ENCODE measurements around the gene DVL2.
A peak's percentile ranks its signal among the peaks of the same experiment; 100 is the strongest.

The DVL2 gene

DNA sequence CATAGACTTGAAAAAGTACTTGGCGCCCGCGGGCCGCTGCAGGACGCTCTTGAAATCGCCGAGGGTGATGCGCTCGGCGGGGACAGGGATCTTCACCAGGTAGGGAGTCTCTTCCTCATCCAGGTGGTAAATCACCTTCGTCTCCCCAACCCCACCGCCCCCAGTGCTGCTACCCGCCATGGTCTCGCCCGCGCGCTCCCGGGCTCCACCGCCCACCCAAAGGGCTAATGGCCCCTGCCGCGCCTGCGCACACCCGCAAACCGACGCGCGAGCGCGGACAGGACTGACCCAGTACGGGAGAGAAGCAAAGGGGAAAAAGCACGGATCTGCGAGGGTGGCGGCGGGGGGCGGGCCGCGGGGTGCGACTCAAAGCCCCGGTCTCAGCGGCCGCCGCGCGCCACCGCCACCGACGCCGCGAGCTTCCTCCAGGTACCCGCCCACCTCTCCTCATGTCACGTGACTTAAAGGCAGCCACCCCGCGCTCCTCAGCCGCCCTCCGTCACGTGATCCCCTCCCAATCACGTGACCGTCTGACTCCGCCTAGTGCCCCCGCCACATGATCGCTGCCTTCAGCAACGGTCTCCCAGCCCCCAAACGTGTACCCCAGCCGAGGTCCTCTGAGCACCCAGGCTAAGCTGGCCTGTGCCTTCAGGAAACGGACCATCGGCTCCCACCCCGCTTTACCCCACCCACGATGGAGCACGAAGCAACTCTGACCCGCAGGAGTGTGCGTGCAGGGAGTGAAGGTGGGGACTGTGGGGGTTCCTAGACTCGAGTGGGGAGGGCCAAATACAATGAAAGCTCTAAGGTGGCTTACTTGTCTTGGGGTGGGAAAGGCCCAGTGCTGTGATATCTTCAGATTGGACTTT is at the start of gene DVL2:
Gene DVL2, minus strand, starts transcription at position 435 of the 869 bp plus-strand sequence. Its CDS starts 255 bp downstream, at position 180.
- Mint-ChIP-seq H3K4me1 (ENCODE audit: low read depth) (peaks cover 55% of the 10 kb centered on the region), H3K4me3 (peak within 1 kb of the TSS; percentile 95), H3K27ac (peak within 1 kb of the TSS; percentile 92), H3K9me3 (no peaks in the 10 kb centered on the region), H3K27me3 (no peaks in the 10 kb centered on the region), H3K36me3 (ENCODE audit: low read depth) (peaks cover 43% of the 10 kb centered on the region)

GRCh38 chr17:7283471-7284216 is 49.3 kb upstream of the DVL2 start:
- no peaks in the 10 kb centered on the region for H3K36me3 Mint-ChIP-seq (ENCODE audit: low read depth)

GRCh38 chr17:7282752-7283321 is 48.5 kb upstream of the DVL2 start:
- Mint-ChIP-seq H3K4me1 (ENCODE audit: low read depth) (peaks cover 23% of the 10 kb centered on the region), H3K36me3 (ENCODE audit: low read depth) (no peaks in the 10 kb centered on the region), H3K9me3 (no peaks in the 10 kb centered on the region), H3K27ac (no peak overlapping the region), H3K27me3 (peaks cover 24% of the 10 kb centered on the region), H3K4me3 (no peak overlapping the region)

More at GRCh38 chr17:7283471-7284216, 49.3 kb upstream of the DVL2 start:
- peaks cover 23% of the 10 kb centered on the region for H3K4me1 Mint-ChIP-seq (ENCODE audit: low read depth)
- H3K9me3 Mint-ChIP-seq = no peaks in the 10 kb centered on the region
- no peak overlapping the region for H3K4me3 Mint-ChIP-seq
- H3K27me3 Mint-ChIP-seq = peaks cover 27% of the 10 kb centered on the region
- no peak overlapping the region for H3K27ac Mint-ChIP-seq

- H3K27ac Mint-ChIP-seq = no peak overlapping the region
- no peaks in the 10 kb centered on the region for H3K9me3 Mint-ChIP-seq
- peaks cover 23% of the 10 kb centered on the region for H3K27me3 Mint-ChIP-seq
- H3K36me3 Mint-ChIP-seq (ENCODE audit: low read depth) = no peaks in the 10 kb centered on the region
- peaks cover 23% of the 10 kb centered on the region for H3K4me1 Mint-ChIP-seq (ENCODE audit: low read depth)
- H3K4me3 Mint-ChIP-seq = peak overlapping the region; percentile 77
These were observed 47.8 kb upstream of the DVL2 start for GRCh38 chr17:7281953-7282751.

DNA sequence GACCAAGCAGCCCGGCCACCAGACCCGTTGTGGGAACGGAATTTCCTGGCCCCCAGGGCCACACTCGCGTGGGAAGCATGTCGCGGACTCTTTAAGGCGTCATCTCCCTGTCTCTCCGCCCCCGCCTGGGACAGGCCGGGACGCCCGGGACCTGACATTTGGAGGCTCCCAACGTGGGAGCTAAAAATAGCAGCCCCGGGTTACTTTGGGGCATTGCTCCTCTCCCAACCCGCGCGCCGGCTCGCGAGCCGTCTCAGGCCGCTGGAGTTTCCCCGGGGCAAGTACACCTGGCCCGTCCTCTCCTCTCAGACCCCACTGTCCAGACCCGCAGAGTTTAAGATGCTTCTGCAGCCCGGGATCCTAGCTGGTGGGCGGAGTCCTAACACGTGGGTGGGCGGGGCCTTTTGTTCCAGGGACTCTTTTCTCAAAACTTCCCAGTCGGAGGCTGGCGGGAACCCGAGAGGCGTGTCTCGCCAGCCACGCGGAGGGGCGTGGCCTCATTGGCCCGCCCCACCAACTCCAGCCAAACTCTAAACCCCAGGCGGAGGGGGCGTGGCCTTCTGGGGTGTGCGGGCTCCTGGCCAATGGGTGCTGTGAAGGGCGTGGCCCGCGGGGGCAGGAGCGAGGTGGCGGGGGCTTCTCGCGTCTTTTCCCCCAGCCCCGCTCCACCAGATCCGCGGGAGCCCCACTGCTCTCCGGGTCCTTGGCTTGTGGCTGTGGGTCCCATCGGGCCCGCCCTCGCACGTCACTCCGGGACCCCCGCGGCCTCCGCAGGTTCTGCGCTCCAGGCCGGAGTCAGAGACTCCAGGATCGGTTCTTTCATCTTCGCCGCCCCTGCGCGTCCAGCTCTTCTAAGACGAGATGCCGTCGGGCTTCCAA is 47.0 kb upstream of the DVL2 start, which contains the start of gene SLC2A4:
Gene SLC2A4, plus strand, starts transcription at position 645 of the 879 bp plus-strand sequence. Its CDS starts 217 bp downstream, at position 862.
- peaks cover 22% of the 10 kb centered on the region for H3K27me3 Mint-ChIP-seq
- peak within 1 kb of the TSS; percentile 85 for H3K27ac Mint-ChIP-seq
- H3K36me3 Mint-ChIP-seq (ENCODE audit: low read depth) = no peaks in the 10 kb centered on the region
- peaks cover 23% of the 10 kb centered on the region for H3K4me1 Mint-ChIP-seq (ENCODE audit: low read depth)
- peak within 1 kb of the TSS; percentile 77 for H3K4me3 Mint-ChIP-seq
- no peaks in the 10 kb centered on the region for H3K9me3 Mint-ChIP-seq

- peaks cover 23% of the 10 kb centered on the region for H3K4me1 Mint-ChIP-seq (ENCODE audit: low read depth)
- peaks cover 16% of the 10 kb centered on the region for H3K27me3 Mint-ChIP-seq
- no peaks in the 10 kb centered on the region for H3K9me3 Mint-ChIP-seq
- peak overlapping the region; percentile 77 for H3K4me3 Mint-ChIP-seq
- H3K36me3 Mint-ChIP-seq (ENCODE audit: low read depth) = no peaks in the 10 kb centered on the region
- H3K27ac Mint-ChIP-seq = peak overlapping the region; percentile 85
These were observed 46.3 kb upstream of the DVL2 start for GRCh38 chr17:7280519-7281073.

- Mint-ChIP-seq H3K9me3 (no peaks in the 10 kb centered on the region), H3K36me3 (ENCODE audit: low read depth) (no peaks in the 10 kb centered on the region), H3K27ac (no peak overlapping the region), H3K27me3 (peaks cover 16% of the 10 kb centered on the region), H3K4me3 (no peak overlapping the region), H3K4me1 (ENCODE audit: low read depth) (peaks cover 23% of the 10 kb centered on the region)
These were observed 45.1 kb upstream of the DVL2 start for GRCh38 chr17:7279448-7279847.

GRCh38 chr17:7266784-7267183 is 32.5 kb upstream of the DVL2 start:
- no peak overlapping the region for H3K27ac Mint-ChIP-seq
- H3K36me3 Mint-ChIP-seq (ENCODE audit: low read depth) = no peaks in the 10 kb centered on the region

DNA sequence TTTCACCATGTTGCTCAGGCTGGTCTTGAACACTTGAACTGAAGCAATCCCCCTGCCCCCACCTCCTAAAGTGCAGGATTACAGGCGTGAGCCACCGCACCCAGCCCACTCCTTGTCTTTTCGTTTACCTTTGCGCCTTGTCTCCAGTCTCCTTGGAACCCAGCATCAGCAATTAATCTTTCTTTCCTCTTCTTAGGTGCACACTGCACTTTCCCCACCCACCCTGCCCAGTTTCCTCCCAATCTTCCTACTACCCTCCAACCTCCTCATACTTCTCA is 29.4 kb upstream of the DVL2 start:
- no peak overlapping the region for H3K4me3 Mint-ChIP-seq
- H3K9me3 Mint-ChIP-seq = no peaks in the 10 kb centered on the region
- H3K36me3 Mint-ChIP-seq (ENCODE audit: low read depth) = peaks cover 8% of the 10 kb centered on the region
- H3K27me3 Mint-ChIP-seq = peaks cover 19% of the 10 kb centered on the region
- peaks cover 33% of the 10 kb centered on the region for H3K4me1 Mint-ChIP-seq (ENCODE audit: low read depth)
- H3K27ac Mint-ChIP-seq = no peak overlapping the region

More at GRCh38 chr17:7266784-7267183, 32.5 kb upstream of the DVL2 start:
- Mint-ChIP-seq H3K4me3 (no peak overlapping the region), H3K4me1 (ENCODE audit: low read depth) (peaks cover 23% of the 10 kb centered on the region), H3K9me3 (no peaks in the 10 kb centered on the region), H3K27me3 (peaks cover 23% of the 10 kb centered on the region)

GRCh38 chr17:7262935-7263800 is 28.9 kb upstream of the DVL2 start:
- peaks cover 11% of the 10 kb centered on the region for H3K36me3 Mint-ChIP-seq (ENCODE audit: low read depth)
- H3K27ac Mint-ChIP-seq = peak overlapping the region; percentile 49
- H3K27me3 Mint-ChIP-seq = peaks cover 19% of the 10 kb centered on the region
- H3K9me3 Mint-ChIP-seq = no peaks in the 10 kb centered on the region
- peak overlapping the region; percentile 67 for H3K4me3 Mint-ChIP-seq
- H3K4me1 Mint-ChIP-seq (ENCODE audit: low read depth) = peaks cover 33% of the 10 kb centered on the region

GRCh38 chr17:7262192-7262934 is 28.0 kb upstream of the DVL2 start, which contains the start of gene CLDN7:
Gene CLDN7, minus strand, starts transcription at chr17:7262478. Its CDS starts 435 bp downstream, at chr17:7262043.
- peak within 1 kb of the TSS; percentile 71 for H3K27ac Mint-ChIP-seq
- H3K9me3 Mint-ChIP-seq = no peaks in the 10 kb centered on the region
- H3K27me3 Mint-ChIP-seq = peaks cover 19% of the 10 kb centered on the region
- H3K4me3 Mint-ChIP-seq = peak within 1 kb of the TSS; percentile 67
- H3K4me1 Mint-ChIP-seq (ENCODE audit: low read depth) = peaks cover 33% of the 10 kb centered on the region
- peaks cover 13% of the 10 kb centered on the region for H3K36me3 Mint-ChIP-seq (ENCODE audit: low read depth)

Data from stimulated activated naive CD8-positive, alpha-beta T cell treated with anti-CD3 and anti-CD28 coated beads, Interleukin-15, Interleukin-2, amounts not matched to agents 100 ng/mL and 50 ng/mL, for 24 hours (primary cell).